ENCODE measurements around the gene COCH. TPM values are rescaled to one million over a fixed set of nuclear protein-coding genes. Genes with fewer than 3 reads are reported as not detected.
A peak's percentile ranks its signal among the peaks of the same experiment; 100 is the strongest.

COCH gene
- 4.5 and 6.5 TPM in 2 replicates for total RNA-seq (2013; cell fraction: nucleolus; rRNA removed)
- total RNA-seq (2014; rRNA removed) (7.8 and 9.4 TPM in 2 replicates), total RNA-seq (2014; rRNA removed; fragmentation: Illumina TruSeq; extraction: Trizol) (6.7 and 7.0 TPM in 2 replicates), total RNA-seq (2021) (5.5 and 6.8 TPM in 2 replicates), polyA plus RNA-seq (2011; rRNA removed) (1.8 and 2.0 TPM in 2 replicates), polyA plus RNA-seq (2014; fragmentation: Illumina TruSeq; extraction: Trizol) (8.3 and 9.7 TPM in 2 replicates), polyA plus RNA-seq (2014; fragmentation: Nextera tagmentation; extraction: Ambion mirVana) (1 to 10 TPM; 2.6 to 4.6 TPM), polyA plus RNA-seq (2014; rRNA removed) (7.0 and 8.1 TPM in 2 replicates), polyA plus RNA-seq (2016; fragmentation: Nextera tagmentation; extraction: Ambion mirVana) (1 to 10 TPM; 3.0 to 3.2 TPM), polyA minus RNA-seq (2011; rRNA and poly(A)+ RNA removed) (1.4 and 1.5 TPM in 2 replicates), Bru-seq, nascent RNA (percentile 48 among the genes with signal in this experiment), BruChase-seq, experiment 1, labeled RNA remaining after a 6-hour chase (percentile 47 among the genes with signal in this experiment), BruChase-seq, experiment 2, labeled RNA remaining after a 2-hour chase (percentile 46 among the genes with signal in this experiment)
- polyA plus RNA-seq (2011; ENCODE audit: low read depth) = 7.8 TPM
- polyA plus RNA-seq (2011; cell fraction: cytosol; rRNA removed) = 1.3 TPM in 2 replicates
- 1.6 and 1.9 TPM in 2 replicates for polyA plus RNA-seq (2011; cell fraction: nucleus; rRNA removed)
- 7.5 and 8.5 TPM in 2 replicates for polyA plus RNA-seq (2012)
- polyA minus RNA-seq (2011; cell fraction: cytosol; rRNA and poly(A)+ RNA removed) = 0.42 and 2.0 TPM in 2 replicates
- polyA minus RNA-seq (2011; cell fraction: nucleus; rRNA and poly(A)+ RNA removed) = 0.48 TPM in 2 replicates
- long read RNA-seq, experiment 1, transcript COCH-202 (12 exons, 2,571 nt) = major isoform, 5 of 15 reads
- long read RNA-seq, experiment 1, partial matches to known transcripts = 0 of 15 reads
- long read RNA-seq, experiment 1, other reads (novel, unspliced or antisense) = 10 of 15 reads
- long read RNA-seq, experiment 2, transcript COCH-202 (12 exons, 2,571 nt) = major isoform, 56 of 75 reads
- long read RNA-seq, experiment 2, partial matches to known transcripts = 3 of 75 reads
- long read RNA-seq, experiment 2, other reads (novel, unspliced or antisense) = 12 of 75 reads

- peak; percentile 88 for ATAC-seq
- peak within 1 kb of the TSS; percentile 66 for H3K4me3 ChIP-seq
- SMC1A ChIA-PET (ENCODE audit: uncharacterized antibody, unreplicated experiment) = interaction anchor here (1.0 to 1.4 kb wide), 2 partner anchors 20 to 21 kb away, joined by 3 to 4 read pairs; no protein-coding TSS in a partner anchor
- no peak for FAIRE-seq
- WGBS (ENCODE audit: insufficient coverage, insufficient replicate concordance, low lambda C conversion rate, missing lambda C conversion rate) = under 1% methylated on average over 76 of the region's 99 CpGs
- intact Hi-C loops (cut with micrococcal nuclease; ENCODE audit: unreplicated experiment) = loop anchor here (5.0 kb wide), 1 partner anchor 162 kb away; no protein-coding TSS in a partner anchor
- RAD21 ChIA-PET (ENCODE audit: unreplicated experiment) = no interaction called here
- H2AFZ ChIP-seq (ENCODE audit: control insufficient read depth, low read depth, low read length) = peak within 1 kb of the TSS; percentile 84
- peaks cover 11% of the 10 kb centered on the region for H3K4me1 ChIP-seq (ENCODE audit: control insufficient read depth, insufficient read depth, low read length)
- H3K36me3 ChIP-seq (ENCODE audit: control insufficient read depth in 2 of 2, insufficient read depth in 2 of 2, low read length in 1 of 2) = no peaks in the 10 kb centered on the region
- POLR2A ChIA-PET = interaction anchor here (0.6 kb wide), 1 partner anchor 40 kb away, joined by 3 read pairs; no protein-coding TSS in a partner anchor
- H3K9ac ChIP-seq (ENCODE audit: control insufficient read depth, insufficient read depth, low read length) = peak within 1 kb of the TSS; percentile 63
- CTCF ChIA-PET = interaction anchor here (1.0 kb wide), 1 partner anchor 208 kb away, joined by 3 read pairs; no protein-coding TSS in a partner anchor
- no peak for DNase-seq (ENCODE audit: low read depth, low spot score)
- in situ Hi-C loops (cut with MboI) = no loop called here
- H3K4me2 ChIP-seq (ENCODE audit: control insufficient read depth, insufficient read depth) = peak within 1 kb of the TSS; percentile 99
- no peaks in the 10 kb centered on the region for H3K79me2 ChIP-seq (ENCODE audit: control insufficient read depth, insufficient read depth, low read length)
- H3K9me3 ChIP-seq (replicated peaks; ENCODE audit: control insufficient read depth, insufficient read depth, low read length) = no peaks in the 10 kb centered on the region
- BruUV-seq (replicated peaks) = no TSS peak
- no peak within 1 kb of the TSS for H3K27ac ChIP-seq (ENCODE audit: control insufficient read depth, insufficient read depth)
- peaks cover 2 to 6% of the 10 kb centered on the region in 2 experiments; a peak in 2 of 4 replicates for H3K27me3 ChIP-seq (replicated peaks in 1 of 2; ENCODE audit: control insufficient read depth in 2 of 2, insufficient read depth in 2 of 2, low read length in 1 of 2)
- no peaks in the 10 kb centered on the region for H4K20me1 ChIP-seq (ENCODE audit: control insufficient read depth, insufficient read depth)
- TF ChIP-seq ZSCAN29 (IDR thresholded peaks at IDR 0.05) = no peak
- TF ChIP-seq DPF2 (IDR thresholded peaks at IDR 0.05) = peak; percentile 42; the same call in 1 of the 2 replicates
- TF ChIP-seq FOXM1 (IDR thresholded peaks at IDR 0.05; ENCODE audit: low read depth, low read length) = no peak
- no peak for TF ChIP-seq SPI1 (IDR thresholded peaks at IDR 0.05; ENCODE audit: borderline replicate concordance, insufficient read depth, low read depth, low read length)
- TF ChIP-seq ZNF207 (IDR thresholded peaks at IDR 0.05; ENCODE audit: borderline replicate concordance) = 0 out of 2 replicates have a peak, but pooled peaks have one; percentile 59
- peak; percentile 35; the same call in 1 of the 2 replicates for TF ChIP-seq NRF1 (conservative IDR thresholded peaks at IDR 0.05; ENCODE audit: low read depth, low read length)
- peak; percentile 55 for TF ChIP-seq ZNF687 (IDR thresholded peaks at IDR 0.05)
- peak; percentile 25; the same call in 1 of the 2 replicates for TF ChIP-seq EED (IDR thresholded peaks at IDR 0.05; ENCODE audit: low read depth)
- 0 out of 2 replicates have a peak, but pooled peaks have one; percentile 43 for TF ChIP-seq TCF3 (IDR thresholded peaks at IDR 0.05; ENCODE audit: borderline replicate concordance, insufficient read depth, low read depth, low read length)
- peak; percentile 80 for TF ChIP-seq POLR2A (IDR thresholded peaks at IDR 0.05; ENCODE audit: low read depth, low read length)
- peak; percentile 33 to 50 (median 40); a peak in 3 of 6 replicates for TF ChIP-seq CTCF (IDR thresholded peaks at IDR 0.05 in 2 of 3, conservative IDR thresholded peaks at IDR 0.05 in 1 of 3; ENCODE audit: control insufficient read depth in 2 of 3, extremely low read depth in 1 of 3, insufficient read depth in 1 of 3, low read depth in 3 of 3, low read length in 3 of 3)
- TF ChIP-seq YY1 (IDR thresholded peaks at IDR 0.05; ENCODE audit: low read depth, low read length) = 0 out of 2 replicates have a peak, but pooled peaks have one; percentile 7
These were observed at the start of gene COCH for GRCh38 chr14:30874120-30874998. TSS of gene COCH (plus strand) at chr14:30874559. CDS start at chr14:30874939, 380 bp downstream.

Measured in GM12878 (cell line).